Neural cell (in vitro differentiated cells): ENCODE measurements around the gene TP53I11. TPM values are rescaled to one million over a fixed set of nuclear protein-coding genes. Genes with fewer than 3 reads are reported as not detected.

Source experiments
- H2AFZ ChIP-seq: fragments of 200-600, 300-800 bp; sonication (generic), shearing (Covaris generic); 2 replicates; pipeline ENCODE4 v1.6.0; 2014; ENCODE audit warnings: low read depth, mild to moderate bottlenecking, antibody characterized with exemption, low read length, moderate library complexity
- H3F3A ChIP-seq: fragments of 200-600 bp; shearing (Covaris generic); 2 replicates; pipeline ENCODE4 v1.6.1; 2016; ENCODE audit warnings: mild to moderate bottlenecking, moderate library complexity, mixed read lengths, antibody characterized with exemption, low read length; ENCODE audit not compliant: insufficient read depth, poor library complexity, severe bottlenecking
- H3K27ac ChIP-seq: fragments of 200-600, 300-800 bp; sonication (generic), shearing (Covaris generic); 2 replicates; pipeline ENCODE4 v1.5.1; 2014; ENCODE audit warnings: mild to moderate bottlenecking, low read length, moderate library complexity
- H3K27me3 ChIP-seq: fragments of 300-800, 200-600 bp; sonication (generic), shearing (Covaris generic); 2 replicates; pipeline ENCODE4 v1.6.0; 2014; ENCODE audit warnings: mild to moderate bottlenecking, low read depth, low read length, moderate library complexity; ENCODE audit not compliant: insufficient read depth
- H3K36me3 ChIP-seq: fragments of 300-800, 200-600 bp; sonication (generic), shearing (Covaris generic); 2 replicates; pipeline ENCODE4 v1.5.1; 2014; ENCODE audit warnings: mild to moderate bottlenecking, antibody characterized with exemption, low read length, moderate library complexity; ENCODE audit not compliant: insufficient read depth
- H3K4me2 ChIP-seq: fragments of 300-800, 200-600 bp; sonication (generic), shearing (Covaris generic); 2 replicates; pipeline ENCODE4 v1.6.0; 2014; ENCODE audit warnings: mild to moderate bottlenecking, low read length
- H3K4me3 ChIP-seq: fragments of 300-800, 200-600 bp; sonication (generic), shearing (Covaris generic); 2 replicates; pipeline ENCODE4 v1.5.1; 2014; ENCODE audit warnings: mild to moderate bottlenecking, low read length, moderate library complexity
- H3K79me2 ChIP-seq: fragments of 200-600 bp; shearing (Covaris generic); replicated peaks from 2 replicates; pipeline ENCODE4 v1.6.0; 2014; ENCODE audit warnings: mild to moderate bottlenecking, low read length, moderate library complexity; ENCODE audit not compliant: insufficient read depth
- H3K9ac ChIP-seq: fragments of 300-800, 200-600 bp; sonication (generic), shearing (Covaris generic); 2 replicates; pipeline ENCODE4 v1.6.1; 2016; ENCODE audit warnings: mild to moderate bottlenecking, low read length, mixed read lengths
- H3K9me2 ChIP-seq: fragments of 200-600 bp; shearing (Covaris generic); 2 replicates; pipeline ENCODE4 v1.6.1; 2016; ENCODE audit warnings: mild to moderate bottlenecking, low read length, mixed read lengths; ENCODE audit not compliant: insufficient read depth
- H3K9me3 ChIP-seq: fragments of 200-600, 300-800 bp; sonication (generic), shearing (Covaris generic); 2 replicates; pipeline ENCODE4 v1.6.1; 2016; ENCODE audit warnings: mild to moderate bottlenecking, mixed run types, low read length, moderate library complexity, mixed read lengths
- H4K20me1 ChIP-seq: fragments of 200-600 bp; shearing (Covaris generic); 2 replicates; pipeline ENCODE4 v1.6.1; 2016; ENCODE audit warnings: mild to moderate bottlenecking, mixed run types; ENCODE audit not compliant: insufficient read depth
- CTCF ChIP-seq: fragments of 450-650 bp; IDR thresholded peaks from 2 replicates; pipeline ENCODE4 v1.5.1; 2014; ENCODE audit warnings: antibody characterized with exemption, mild to moderate bottlenecking, moderate library complexity; ENCODE audit not compliant: poor library complexity, severe bottlenecking
- EP300 ChIP-seq: fragments of 450-650 bp; conservative IDR thresholded peaks from 2 replicates; pipeline ENCODE4 v1.6.1; 2014; ENCODE audit warnings: antibody characterized with exemption, mild to moderate bottlenecking, moderate library complexity; ENCODE audit not compliant: poor library complexity, severe bottlenecking
- EZH2 ChIP-seq: fragments of 200-600, 300-800 bp; shearing (Covaris generic), sonication (generic); IDR thresholded peaks from 2 replicates; pipeline ENCODE4 v1.6.1; 2014; ENCODE audit warnings: antibody characterized with exemption, low read length, borderline replicate concordance, mild to moderate bottlenecking; ENCODE audit not compliant: insufficient read depth, poor library complexity, severe bottlenecking
- MXI1 ChIP-seq: fragments of 450-650 bp; conservative IDR thresholded peaks from 2 replicates; pipeline ENCODE4 v1.6.1; 2014; ENCODE audit warnings: antibody characterized with exemption, mild to moderate bottlenecking; ENCODE audit not compliant: poor library complexity, severe bottlenecking
- POLR2AphosphoS5 ChIP-seq: IDR thresholded peaks from 2 replicates; pipeline ENCODE4 v1.6.1; 2012
- RAD21 ChIP-seq: fragments of 450-650 bp; conservative IDR thresholded peaks from 2 replicates; pipeline ENCODE4 v1.6.1; 2014; ENCODE audit warnings: antibody characterized with exemption, mild to moderate bottlenecking, moderate library complexity
- SMC3 ChIP-seq: fragments of 450-650 bp; conservative IDR thresholded peaks from 2 replicates; pipeline ENCODE4 v1.6.1; 2014; ENCODE audit warnings: antibody characterized with exemption, mild to moderate bottlenecking, moderate library complexity; ENCODE audit not compliant: poor library complexity
- TAF1 ChIP-seq: IDR thresholded peaks from 2 replicates; pipeline ENCODE4 v1.6.1; 2012; ENCODE audit warnings: low read depth
- polyA plus RNA-seq: library from polyadenylated mRNA; depleted of rRNA; stranded (reverse); fragments of >200 nt; gene quantifications from 2 replicates; pipeline ENCODE4 v1.2.3, GENCODE V29; 2014
- TF ChIP-seq, protein P1 (sequence below): IDR thresholded peaks from 2 replicates; pipeline ENCODE4 v1.6.1; 2012; ENCODE audit warnings: borderline replicate concordance

Gene TP53I11
- polyA plus RNA-seq, 1 donor from 2014 or later: 30.0 TPM

DNA sequence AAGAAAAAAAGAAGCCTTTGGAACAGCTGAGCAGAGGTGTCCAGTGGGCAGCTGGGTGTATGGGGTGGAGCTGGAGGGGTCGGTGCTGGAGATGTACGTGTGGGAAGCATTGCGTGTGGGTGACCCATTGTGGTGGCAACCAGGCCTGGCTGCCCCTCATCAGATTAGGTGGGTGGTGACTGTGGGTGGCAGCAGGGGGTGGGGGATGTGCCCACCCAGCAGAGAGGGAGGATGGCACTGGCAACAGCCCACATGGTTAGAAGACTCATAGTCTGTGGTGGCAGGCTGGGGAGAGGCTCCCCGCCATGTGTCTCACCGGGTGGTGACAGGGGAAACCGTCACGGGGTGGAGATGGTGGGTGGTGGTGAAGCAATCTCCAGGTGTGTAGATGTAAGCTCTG lies 27.6 kb downstream of the TP53I11 start:
- H3K9me2 ChIP-seq: no peaks in the 10 kb centered on the region

DNA sequence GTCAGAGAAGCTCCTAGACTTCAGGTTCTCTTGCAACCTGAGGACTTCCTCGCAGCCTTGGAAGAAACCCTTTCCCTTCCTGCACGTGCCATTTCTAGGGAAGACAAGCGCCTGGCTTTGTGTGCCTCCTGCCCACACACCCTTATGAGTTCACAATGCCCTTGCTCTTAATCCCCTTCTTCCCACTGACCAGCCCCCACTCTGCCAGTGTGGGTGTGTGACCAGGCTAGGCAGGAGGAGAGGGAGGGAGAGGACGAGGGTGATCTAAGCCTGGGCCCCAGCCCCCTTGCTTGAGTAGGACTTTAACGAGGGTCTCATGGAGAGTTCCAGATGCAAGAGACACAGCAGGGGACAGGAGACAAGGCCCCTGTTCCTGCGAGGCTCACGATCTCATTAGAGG lies 30.2 kb downstream of the TP53I11 start:
- Histone ChIP-seq H3K4me2 (no peak overlapping the region), H3K9ac (no peak overlapping the region), H3F3A (no peaks in the 10 kb centered on the region), H3K4me3 (no peak overlapping the region), H2AFZ (no peak overlapping the region), H3K27ac (no peak overlapping the region), H3K36me3 (no peaks in the 10 kb centered on the region), H3K79me2 (no peaks in the 10 kb centered on the region), H4K20me1 (no peaks in the 10 kb centered on the region), H3K27me3 (no peaks in the 10 kb centered on the region), H3K9me2 (no peaks in the 10 kb centered on the region), H3K9me3 (no peaks in the 10 kb centered on the region)
- TF ChIP-seq TAF1: no peak
- TF ChIP-seq, protein P1, sequence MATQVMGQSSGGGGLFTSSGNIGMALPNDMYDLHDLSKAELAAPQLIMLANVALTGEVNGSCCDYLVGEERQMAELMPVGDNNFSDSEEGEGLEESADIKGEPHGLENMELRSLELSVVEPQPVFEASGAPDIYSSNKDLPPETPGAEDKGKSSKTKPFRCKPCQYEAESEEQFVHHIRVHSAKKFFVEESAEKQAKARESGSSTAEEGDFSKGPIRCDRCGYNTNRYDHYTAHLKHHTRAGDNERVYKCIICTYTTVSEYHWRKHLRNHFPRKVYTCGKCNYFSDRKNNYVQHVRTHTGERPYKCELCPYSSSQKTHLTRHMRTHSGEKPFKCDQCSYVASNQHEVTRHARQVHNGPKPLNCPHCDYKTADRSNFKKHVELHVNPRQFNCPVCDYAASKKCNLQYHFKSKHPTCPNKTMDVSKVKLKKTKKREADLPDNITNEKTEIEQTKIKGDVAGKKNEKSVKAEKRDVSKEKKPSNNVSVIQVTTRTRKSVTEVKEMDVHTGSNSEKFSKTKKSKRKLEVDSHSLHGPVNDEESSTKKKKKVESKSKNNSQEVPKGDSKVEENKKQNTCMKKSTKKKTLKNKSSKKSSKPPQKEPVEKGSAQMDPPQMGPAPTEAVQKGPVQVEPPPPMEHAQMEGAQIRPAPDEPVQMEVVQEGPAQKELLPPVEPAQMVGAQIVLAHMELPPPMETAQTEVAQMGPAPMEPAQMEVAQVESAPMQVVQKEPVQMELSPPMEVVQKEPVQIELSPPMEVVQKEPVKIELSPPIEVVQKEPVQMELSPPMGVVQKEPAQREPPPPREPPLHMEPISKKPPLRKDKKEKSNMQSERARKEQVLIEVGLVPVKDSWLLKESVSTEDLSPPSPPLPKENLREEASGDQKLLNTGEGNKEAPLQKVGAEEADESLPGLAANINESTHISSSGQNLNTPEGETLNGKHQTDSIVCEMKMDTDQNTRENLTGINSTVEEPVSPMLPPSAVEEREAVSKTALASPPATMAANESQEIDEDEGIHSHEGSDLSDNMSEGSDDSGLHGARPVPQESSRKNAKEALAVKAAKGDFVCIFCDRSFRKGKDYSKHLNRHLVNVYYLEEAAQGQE: no peak
- no peak for TF ChIP-seq EP300
- TF ChIP-seq MXI1: no peak
- no peak for TF ChIP-seq POLR2AphosphoS5
- TF ChIP-seq SMC3: no peak
- TF ChIP-seq RAD21: no peak
- TF ChIP-seq EZH2: no peak
- TF ChIP-seq CTCF: no peak

More for the DNA sequence above, 27.6 kb downstream of the TP53I11 start:
- TF ChIP-seq EZH2 (no peak), TAF1 (no peak), CTCF (no peak), SMC3 (no peak), MXI1 (no peak), RAD21 (no peak), EP300 (no peak), POLR2AphosphoS5 (no peak)
- TF ChIP-seq, protein P1: no peak
- no peak overlapping the region for H3K9ac ChIP-seq
- H3K4me2 ChIP-seq: no peak overlapping the region
- H3K36me3 ChIP-seq: no peaks in the 10 kb centered on the region
- no peaks in the 10 kb centered on the region for H3F3A ChIP-seq
- no peaks in the 10 kb centered on the region for H3K27me3 ChIP-seq
- H3K27ac ChIP-seq: no peak overlapping the region
- no peaks in the 10 kb centered on the region for H4K20me1 ChIP-seq
- H3K4me3 ChIP-seq: no peak overlapping the region
- H3K9me3 ChIP-seq: no peaks in the 10 kb centered on the region
- no peaks in the 10 kb centered on the region for H3K79me2 ChIP-seq
- no peak overlapping the region for H2AFZ ChIP-seq
